Left lung (tissue), 10 donors: ENCODE results near the gene MAMDC4. TPM values are rescaled to one million over a fixed set of nuclear protein-coding genes. Genes with fewer than 3 reads are reported as not detected.

Source experiments
- ATAC-seq: fragments of 200-7000 bp; cut with Tn5 transposase; one replicate; pipeline ENCODE4 v1.9.1; 2020; ENCODE audit warnings: moderate library complexity
- DNase-seq, 4 donors: peaks; one replicate each; pipeline ENCODE4 v3.0.0-alpha.2; 2013 to 2020
- H3K27ac ChIP-seq, 2 donors: fragments of 200-600 bp; sonication (generic) in 1 of 2; one replicate each; pipeline versions ENCODE4 v1.5.0 to v1.8.0; 2020 to 2021
- H3K27me3 ChIP-seq, 2 donors: fragments of 200-600 bp; sonication (generic) in 1 of 2; one replicate each; pipeline versions ENCODE4 v1.5.0 to v1.8.0; 2020 to 2021
- H3K36me3 ChIP-seq, 2 donors: fragments of 200-600 bp; sonication (generic) in 1 of 2; one replicate each; pipeline versions ENCODE4 v1.5.0 to v1.8.0; 2020 to 2021
- H3K4me1 ChIP-seq, 2 donors: fragments of 200-600 bp; one replicate each; pipeline ENCODE4 v1.8.0; 2021
- H3K4me3 ChIP-seq, 2 donors: fragments of 200-600 bp; sonication (generic) in 1 of 2; one replicate each; pipeline versions ENCODE4 v1.5.0 to v1.8.0; 2020 to 2021; ENCODE audit warnings: mild to moderate bottlenecking in 1 of 2
- H3K9me3 ChIP-seq, 2 donors: fragments of 200-600 bp; sonication (generic) in 1 of 2; one replicate each; pipeline versions ENCODE4 v1.5.0 to v1.8.0; 2020 to 2021
- CTCF ChIP-seq, 2 donors: fragments of 200-600 bp; sonication (generic) in 1 of 2; IDR thresholded peaks; one replicate each; pipeline versions ENCODE4 v1.5.0 to v1.8.0; 2021; ENCODE audit warnings: antibody characterized with exemption in 2 of 2
- intact Hi-C, 2 donors: fragments of 100-400 bp; cut with DNase I; formaldehyde crosslinking; loops; one replicate each; pipeline versions ENCODE4 v1.11.2 to v1.14.2; 2022
- polyA plus RNA-seq, 6 donors: library from polyadenylated mRNA; unstranded; fragments of 120-200 nt; gene quantifications; one replicate each; pipeline ENCODE4 v1.2.1, GENCODE V29; 2013; ENCODE audit not compliant: insufficient read length in 6 of 6
- total RNA-seq, 2 donors: library from RNA; stranded (reverse); fragmentation: NEBNext Ultra II Directional; extraction: Animal tissue kit (Norgen Biotek cat#: 25700); gene quantifications; one replicate each; pipeline ENCODE4 v1.2.1, GENCODE V29; 2021
- donor health status: DM: no; HTN: yes; CAD: no.
- donor health status: DM: no; HTN: no; CAD: no.

The MAMDC4 gene
- total and polyA plus RNA-seq, 8 donors, result 5.3 to 16.0 (median 8.8) TPM

DNA sequence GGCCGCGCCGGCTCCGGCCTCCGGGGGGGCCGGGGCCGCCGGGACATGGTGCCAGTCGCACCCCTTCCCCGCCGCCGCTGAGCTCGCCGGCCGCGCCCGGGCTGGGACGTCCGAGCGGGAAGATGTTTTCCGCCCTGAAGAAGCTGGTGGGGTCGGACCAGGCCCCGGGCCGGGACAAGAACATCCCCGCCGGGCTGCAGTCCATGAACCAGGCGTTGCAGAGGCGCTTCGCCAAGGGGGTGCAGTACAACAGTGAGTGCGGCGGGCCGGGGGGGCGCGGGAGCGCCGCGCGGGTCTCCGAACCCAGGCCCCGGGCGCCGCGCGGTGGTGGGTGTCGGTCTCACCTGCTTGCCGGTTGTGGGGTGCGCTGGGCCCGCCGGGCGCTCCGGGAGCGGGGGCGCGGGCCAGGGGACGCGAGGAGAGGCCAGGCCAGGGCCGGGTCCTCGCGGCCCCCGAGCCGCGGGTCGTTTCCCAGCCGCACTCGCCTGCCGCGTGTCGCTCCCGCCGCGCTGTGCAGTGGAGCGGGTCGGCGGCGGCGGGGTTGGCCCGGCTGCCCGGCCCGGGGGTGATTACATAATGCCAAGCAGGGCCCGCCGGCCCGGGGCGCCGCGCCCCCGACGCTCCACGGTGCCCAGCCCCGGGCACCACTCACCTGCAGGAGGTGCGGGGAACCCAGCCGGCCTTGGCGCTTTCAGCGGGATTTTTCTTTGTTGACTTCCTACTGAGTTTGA lies 43.9 kb upstream of the MAMDC4 start:
- peak; percentile 21 for ATAC-seq
- intact Hi-C loops, result no loop called here

DNA sequence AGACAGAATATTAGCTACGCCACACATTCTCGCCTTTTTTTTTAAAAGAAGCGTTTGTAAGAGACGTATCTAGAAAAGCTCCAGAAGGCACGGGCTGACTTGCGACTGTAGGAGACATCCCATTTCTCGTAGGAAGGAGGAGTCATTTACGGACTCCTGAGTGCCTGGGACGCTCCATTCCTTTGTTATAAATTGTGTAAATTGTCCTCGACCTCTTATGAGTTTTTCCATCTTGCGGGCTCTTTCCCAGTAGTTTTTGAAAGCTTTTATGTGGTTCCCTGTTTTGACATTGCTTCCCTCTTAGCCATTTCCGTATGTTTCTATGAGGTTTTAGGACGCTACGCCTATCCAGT lies 43.4 kb upstream of the MAMDC4 start:
- Histone ChIP-seq H3K27me3 (no peaks in the 10 kb centered on the region), H3K36me3 (peaks cover 0 to 34% of the 10 kb centered on the region in 2 donors), H3K4me3 (peak overlapping the region; percentile 67 to 93), H3K27ac (peak overlapping the region; percentile 30 to 93), H3K9me3 (no peaks in the 10 kb centered on the region), H3K4me1 (peaks cover 15 to 41% of the 10 kb centered on the region in 2 donors)
- no peak for DNase-seq
- intact Hi-C loops, result no loop called here
- TF ChIP-seq CTCF (IDR thresholded peaks at IDR 0.05), result no peak
- peak; percentile 5 for ATAC-seq

More for the DNA sequence above, 43.9 kb upstream of the MAMDC4 start:
- Histone ChIP-seq H3K4me3 (peak overlapping the region; percentile 67 to 93), H3K27me3 (no peaks in the 10 kb centered on the region), H3K27ac (peak overlapping the region; percentile 30 to 93), H3K9me3 (no peaks in the 10 kb centered on the region), H3K36me3 (peaks cover 0 to 32% of the 10 kb centered on the region in 2 donors), H3K4me1 (peaks cover 15 to 41% of the 10 kb centered on the region in 2 donors)
- DNase-seq, result peak in 1 of 4 donors; percentile 85
- TF ChIP-seq CTCF (IDR thresholded peaks at IDR 0.05), result no peak

GRCh38 chr9:136814725-136815421 lies 37.3 kb upstream of the MAMDC4 start:
- no peaks in the 10 kb centered on the region for H3K9me3 ChIP-seq
- H3K4me3 ChIP-seq, result no peak overlapping the region
- intact Hi-C loops, result no loop called here
- peak in 1 of 4 donors; percentile 2 for DNase-seq
- H3K27me3 ChIP-seq, result no peaks in the 10 kb centered on the region
- peaks cover 0 to 46% of the 10 kb centered on the region in 2 donors for H3K36me3 ChIP-seq
- TF ChIP-seq CTCF (IDR thresholded peaks at IDR 0.05), result no peak
- no peak overlapping the region for H3K27ac ChIP-seq
- peaks cover 0 to 14% of the 10 kb centered on the region in 2 donors for H3K4me1 ChIP-seq
- no peak for ATAC-seq

- Histone ChIP-seq H3K4me3 (no peak overlapping the region), H3K36me3 (peaks cover 0 to 43% of the 10 kb centered on the region in 2 donors), H3K27ac (no peak overlapping the region), H3K4me1 (peaks cover 0 to 8% of the 10 kb centered on the region in 2 donors), H3K27me3 (no peaks in the 10 kb centered on the region), H3K9me3 (no peaks in the 10 kb centered on the region)
- DNase-seq, result peak in 1 of 4 donors; percentile 2
- no peak for ATAC-seq
- intact Hi-C loops, result no loop called here
- no peak for TF ChIP-seq CTCF (IDR thresholded peaks at IDR 0.05)
Observed at GRCh38 chr9:136815422-136815782, 36.7 kb upstream of the MAMDC4 start.
